Esophagus squamous epithelium (tissue), 5 donors: ENCODE measurements around the gene PRKAA2. TPM values are rescaled to one million over a fixed set of nuclear protein-coding genes. Genes with fewer than 3 reads are reported as not detected.

Experiments
- DNase-seq: peaks from one replicate; lab custom pipeline; 2025; lab: John Stamatoyannopoulos, UW
- H3K27ac ChIP-seq, 4 donors: fragments of 200-600 bp; sonication (generic); one replicate each; pipeline ENCODE4 v1.5.1; 2016 to 2019; ENCODE audit warnings: mild to moderate bottlenecking in 1 of 4
- H3K27me3 ChIP-seq, 4 donors: fragments of 200-600 bp; sonication (generic); 1 replicate in 3 of 4; 2 replicates in 1 of 4; pipeline versions ENCODE4 v1.5.1 to v1.6.0; 2017 to 2021; ENCODE audit warnings: antibody characterized with exemption in 1 of 4
- H3K36me3 ChIP-seq, 3 donors: fragments of 200-600 bp; sonication (generic); one replicate each; pipeline ENCODE4 v1.5.1; 2016 to 2019
- H3K4me1 ChIP-seq, 3 donors: fragments of 200-600 bp; sonication (generic); one replicate each; pipeline ENCODE4 v1.5.1; 2017 to 2019
- H3K4me3 ChIP-seq, 4 donors: fragments of 200-600 bp; sonication (generic); 1 replicate in 3 of 4; 2 replicates in 1 of 4; pipeline ENCODE4 v1.5.1; 2016 to 2019; ENCODE audit warnings: mild to moderate bottlenecking in 2 of 4, moderate library complexity in 1 of 4
- H3K9me3 ChIP-seq, 3 donors: fragments of 200-600 bp; sonication (generic); one replicate each; pipeline ENCODE4 v1.5.1; 2016 to 2019
- POLR2A ChIP-seq, 4 donors: fragments of 450-650 bp; IDR thresholded peaks; one replicate each; pipeline ENCODE4 v1.6.1; 2017; ENCODE audit warnings: antibody characterized with exemption in 4 of 4, mild to moderate bottlenecking in 4 of 4, moderate library complexity in 3 of 4
- WGBS, 2 donors: methylation state at CpG; one replicate each; pipeline ENCODE4 v1.1.5; 2018; 5-methylcytosine and 5-hydroxymethylcytosine counted together
- intact Hi-C: fragments of 100-400 bp; cut with DNase I; formaldehyde crosslinking; loops from one replicate; pipeline ENCODE4 v1.15.0; 2022
- total RNA-seq, 4 donors: library from RNA; depleted of rRNA; stranded (reverse); fragments of >200 nt; gene quantifications; one replicate each; pipeline ENCODE4 v1.1.0, GENCODE V29; 2016
- TF ChIP-seq, protein P1 (sequence below), 6 experiments: fragments of 450-650 bp in 4 of 6; fragments of 200-600 bp in 2 of 6; sonication (generic) in 2 of 6; IDR thresholded peaks; one replicate each; pipeline ENCODE4 v1.5.1; 2016 to 2019; ENCODE audit warnings: antibody characterized with exemption in 6 of 6, mild to moderate bottlenecking in 4 of 6, moderate library complexity in 4 of 6
- donor health status: DM: yes; HTN: yes; CAD: no.

The PRKAA2 gene
- total RNA-seq, 4 donors from 2014 or later = 1.1 to 9.0 (median 3.4) TPM

GRCh38 chr1:56631901-56632300 lies 13.2 kb upstream of the PRKAA2 start:
- H3K27ac ChIP-seq = no peak overlapping the region
- no peak for DNase-seq
- no peaks in the 10 kb centered on the region for H3K36me3 ChIP-seq
- intact Hi-C loops = no loop called here
- H3K4me1 ChIP-seq = no peaks in the 10 kb centered on the region
- no peaks in the 10 kb centered on the region for H3K27me3 ChIP-seq
- 45 to 76% methylated on average over 2 of the region's 2 CpGs for WGBS, 2 donors
- no peak for TF ChIP-seq POLR2A (IDR thresholded peaks at IDR 0.05)
- TF ChIP-seq, protein P1, sequence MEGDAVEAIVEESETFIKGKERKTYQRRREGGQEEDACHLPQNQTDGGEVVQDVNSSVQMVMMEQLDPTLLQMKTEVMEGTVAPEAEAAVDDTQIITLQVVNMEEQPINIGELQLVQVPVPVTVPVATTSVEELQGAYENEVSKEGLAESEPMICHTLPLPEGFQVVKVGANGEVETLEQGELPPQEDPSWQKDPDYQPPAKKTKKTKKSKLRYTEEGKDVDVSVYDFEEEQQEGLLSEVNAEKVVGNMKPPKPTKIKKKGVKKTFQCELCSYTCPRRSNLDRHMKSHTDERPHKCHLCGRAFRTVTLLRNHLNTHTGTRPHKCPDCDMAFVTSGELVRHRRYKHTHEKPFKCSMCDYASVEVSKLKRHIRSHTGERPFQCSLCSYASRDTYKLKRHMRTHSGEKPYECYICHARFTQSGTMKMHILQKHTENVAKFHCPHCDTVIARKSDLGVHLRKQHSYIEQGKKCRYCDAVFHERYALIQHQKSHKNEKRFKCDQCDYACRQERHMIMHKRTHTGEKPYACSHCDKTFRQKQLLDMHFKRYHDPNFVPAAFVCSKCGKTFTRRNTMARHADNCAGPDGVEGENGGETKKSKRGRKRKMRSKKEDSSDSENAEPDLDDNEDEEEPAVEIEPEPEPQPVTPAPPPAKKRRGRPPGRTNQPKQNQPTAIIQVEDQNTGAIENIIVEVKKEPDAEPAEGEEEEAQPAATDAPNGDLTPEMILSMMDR (IDR thresholded peaks at IDR 0.05) = no peak
- no peaks in the 10 kb centered on the region for H3K9me3 ChIP-seq
- H3K4me3 ChIP-seq = no peak overlapping the region

DNA sequence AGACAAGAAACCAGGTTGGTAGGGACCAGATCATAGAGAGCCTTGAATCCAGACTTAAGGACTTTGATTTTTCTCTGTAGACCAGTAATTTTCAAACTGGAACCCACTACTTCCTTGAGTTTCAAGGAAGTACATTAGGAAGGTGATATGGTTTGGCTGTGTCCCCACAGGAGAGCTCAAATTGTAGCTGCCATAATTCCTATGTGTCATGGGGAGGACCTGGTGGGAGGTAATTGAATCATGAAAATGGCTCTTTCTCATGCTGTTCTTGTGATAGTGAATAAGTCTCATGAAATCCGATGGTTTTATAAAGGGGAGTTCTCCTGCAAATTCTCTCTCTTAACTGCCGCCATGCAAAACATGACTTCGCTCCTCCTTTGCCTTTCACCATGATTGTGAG lies 10.1 kb upstream of the PRKAA2 start:
- 89 to 94% methylated on average over 3 of the region's 3 CpGs for WGBS, 2 donors

DNA sequence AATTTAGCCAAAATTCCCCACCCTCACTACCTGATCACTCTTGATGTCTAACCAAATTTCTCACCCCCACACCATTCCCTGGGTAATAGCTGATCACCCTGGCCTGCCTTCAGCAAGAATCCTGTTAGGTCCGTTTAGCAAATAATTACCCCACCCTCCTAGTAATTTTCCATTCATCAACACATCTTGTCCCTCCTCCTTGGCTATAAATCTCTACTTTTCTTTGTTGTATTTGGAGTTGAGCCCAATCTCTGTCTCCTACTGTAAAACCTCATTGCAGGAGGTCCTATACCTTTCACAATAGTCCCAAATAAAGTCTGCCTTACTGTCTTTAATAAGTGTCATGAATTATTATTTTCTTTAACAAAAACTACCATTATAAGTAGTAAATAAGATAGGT lies 6.9 kb upstream of the PRKAA2 start:
- Histone ChIP-seq H3K27me3 (no peaks in the 10 kb centered on the region), H3K27ac (no peak overlapping the region), H3K36me3 (no peaks in the 10 kb centered on the region), H3K4me3 (no peak overlapping the region), H3K9me3 (no peaks in the 10 kb centered on the region), H3K4me1 (no peaks in the 10 kb centered on the region)
- WGBS, 2 donors = 11 to 16% methylated on average over 1 of the region's 1 CpG
- intact Hi-C loops = no loop called here
- DNase-seq = no peak
- TF ChIP-seq, protein P1 (IDR thresholded peaks at IDR 0.05) = no peak
- TF ChIP-seq POLR2A (IDR thresholded peaks at IDR 0.05) = no peak

More for the DNA sequence above, 10.1 kb upstream of the PRKAA2 start:
- Histone ChIP-seq H3K4me3 (no peak overlapping the region), H3K36me3 (no peaks in the 10 kb centered on the region), H3K27me3 (no peaks in the 10 kb centered on the region), H3K27ac (no peak overlapping the region), H3K4me1 (no peaks in the 10 kb centered on the region), H3K9me3 (no peaks in the 10 kb centered on the region)
- TF ChIP-seq, protein P1 (IDR thresholded peaks at IDR 0.05) = no peak
- no peak for TF ChIP-seq POLR2A (IDR thresholded peaks at IDR 0.05)
- no peak for DNase-seq
- intact Hi-C loops = no loop called here

DNA sequence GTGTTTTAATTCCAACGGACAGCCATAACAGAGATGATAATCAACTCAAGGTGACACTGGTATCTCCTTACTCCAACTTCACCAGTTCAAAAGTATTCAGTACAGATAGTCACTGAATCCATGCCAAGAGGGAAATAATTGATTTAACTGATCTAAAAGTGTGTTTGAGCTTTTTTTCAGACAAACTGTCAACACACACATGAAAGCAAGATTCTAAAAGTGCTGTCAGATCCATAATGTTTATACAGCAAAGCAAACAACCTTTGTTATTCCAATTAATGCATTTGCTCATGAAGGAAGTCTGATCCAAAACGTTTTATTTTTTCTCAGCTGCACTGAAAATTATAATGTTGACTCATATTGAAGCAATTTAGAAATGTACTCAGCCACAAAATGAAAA lies 5.9 kb upstream of the PRKAA2 start:
- no peaks in the 10 kb centered on the region for H3K27me3 ChIP-seq
- TF ChIP-seq, protein P1 (IDR thresholded peaks at IDR 0.05) = no peak
- no peak for TF ChIP-seq POLR2A (IDR thresholded peaks at IDR 0.05)
- peaks cover 0 to 3% (median 0%) of the 10 kb centered on the region in 3 donors for H3K4me1 ChIP-seq
- WGBS, 2 donors = 18 to 21% methylated on average over 2 of the region's 2 CpGs
- DNase-seq = no peak
- H3K9me3 ChIP-seq = no peaks in the 10 kb centered on the region
- H3K36me3 ChIP-seq = no peaks in the 10 kb centered on the region
- no peak overlapping the region for H3K4me3 ChIP-seq
- intact Hi-C loops = no loop called here
- no peak overlapping the region for H3K27ac ChIP-seq

DNA sequence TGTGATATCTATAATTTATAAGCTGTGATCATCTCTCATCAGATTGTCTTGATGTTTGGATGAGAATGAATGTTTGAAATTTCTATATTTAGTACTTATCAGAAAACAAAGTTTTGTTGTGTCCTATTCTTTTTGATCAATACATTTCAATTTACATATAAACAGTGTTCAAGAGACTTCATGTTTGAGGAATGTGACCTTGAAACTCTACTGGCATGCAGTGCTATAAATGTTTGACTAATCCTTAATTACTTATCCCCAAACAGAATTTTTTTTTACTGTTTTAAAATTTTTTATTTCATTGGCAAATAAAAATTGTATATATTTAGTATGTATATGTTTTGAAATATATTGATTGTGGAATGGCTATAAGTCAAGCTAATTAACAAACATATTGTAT lies 1.5 kb upstream of the PRKAA2 start:
- Histone ChIP-seq H3K27ac (peak overlapping the region in 1 of 4 donors; percentile 83), H3K4me1 (peaks cover 0 to 35% (median 5%) of the 10 kb centered on the region in 3 donors), H3K9me3 (no peaks in the 10 kb centered on the region), H3K36me3 (no peaks in the 10 kb centered on the region), H3K27me3 (peaks cover 0 to 15% (median 0%) of the 10 kb centered on the region in 4 donors), H3K4me3 (no peak overlapping the region)
- intact Hi-C loops = no loop called here
- DNase-seq = no peak
- no peak for TF ChIP-seq POLR2A (IDR thresholded peaks at IDR 0.05)
